ENCODE data around the gene PTPN14. TPM values are rescaled to one million over a fixed set of nuclear protein-coding genes. Genes with fewer than 3 reads are reported as not detected.
A peak's percentile ranks its signal among the peaks of the same experiment; 100 is the strongest.

Gene PTPN14
- total RNA-seq, 1 donor, result 104 TPM

DNA sequence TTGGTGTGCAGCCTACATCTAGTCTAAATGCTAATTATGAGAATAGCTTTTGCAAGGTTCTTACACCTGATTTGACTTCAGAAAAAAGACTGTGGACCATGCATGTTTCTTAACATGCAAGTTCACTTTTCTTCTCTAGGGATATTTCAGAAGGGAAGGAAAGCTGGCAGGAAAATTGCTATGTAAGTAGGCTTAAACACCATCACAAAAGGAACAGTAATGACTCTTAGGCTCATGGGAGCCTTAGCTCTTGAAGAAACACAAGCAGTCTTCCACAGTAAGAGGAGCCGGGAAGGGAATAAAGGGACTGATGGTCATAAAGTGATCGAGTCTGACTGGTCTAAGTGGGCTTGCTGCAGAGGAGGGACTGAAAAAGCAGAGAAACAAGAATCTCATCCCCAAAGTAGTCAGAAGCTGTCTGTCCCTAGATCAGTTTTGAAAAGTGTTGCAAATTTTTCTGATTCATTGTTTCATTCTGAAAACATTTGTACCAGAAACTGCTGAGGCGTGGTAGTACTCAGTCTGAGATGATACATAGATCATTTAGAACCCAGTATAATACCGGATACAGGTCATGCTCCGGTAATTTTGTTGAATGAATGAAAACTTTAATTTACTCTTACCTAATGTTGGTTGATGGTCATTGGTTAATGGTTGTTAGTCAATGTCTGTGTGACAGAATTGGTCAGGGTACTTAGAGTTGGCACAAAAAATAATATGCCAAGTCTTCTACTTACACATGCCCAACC lies 229.5 kb downstream of the PTPN14 start:
- no peak overlapping the region for H3K4me3 ChIP-seq (ENCODE audit: low read depth, low read length)
- no peak for DNase-seq (ENCODE audit: low read depth)

GRCh38 chr1:214319938-214320337 lies 231.5 kb downstream of the PTPN14 start:
- no peak overlapping the region for H3K4me3 ChIP-seq (ENCODE audit: low read depth, low read length)
- no peak for DNase-seq (ENCODE audit: low read depth)
- peak; percentile 17 for TF ChIP-seq CTCF (IDR thresholded peaks at IDR 0.05; ENCODE audit: insufficient read depth, low read depth, low read length)

More for the DNA sequence above, 229.5 kb downstream of the PTPN14 start:
- no peak for TF ChIP-seq CTCF (IDR thresholded peaks at IDR 0.05; ENCODE audit: insufficient read depth, low read depth, low read length)

GRCh38 chr1:214318956-214319736 lies 232.3 kb downstream of the PTPN14 start:
- H3K4me3 ChIP-seq (ENCODE audit: low read depth, low read length), result no peak overlapping the region
- no peak for TF ChIP-seq CTCF (IDR thresholded peaks at IDR 0.05; ENCODE audit: insufficient read depth, low read depth, low read length)
- DNase-seq (ENCODE audit: low read depth), result no peak

GRCh38 chr1:214318356-214318755 lies 233.0 kb downstream of the PTPN14 start:
- H3K4me3 ChIP-seq (ENCODE audit: low read depth, low read length), result no peak overlapping the region
- no peak for TF ChIP-seq CTCF (IDR thresholded peaks at IDR 0.05; ENCODE audit: insufficient read depth, low read depth, low read length)

GRCh38 chr1:214317734-214318133 lies 233.7 kb downstream of the PTPN14 start:
- no peak for DNase-seq (ENCODE audit: low read depth)
- H3K4me3 ChIP-seq (ENCODE audit: low read depth, low read length), result no peak overlapping the region
- peak; percentile 15 for TF ChIP-seq CTCF (IDR thresholded peaks at IDR 0.05; ENCODE audit: insufficient read depth, low read depth, low read length)

More at GRCh38 chr1:214318356-214318755, 233.0 kb downstream of the PTPN14 start:
- no peak for DNase-seq (ENCODE audit: low read depth)

GRCh38 chr1:214317300-214317699 lies 234.1 kb downstream of the PTPN14 start:
- DNase-seq (ENCODE audit: low read depth), result no peak
- no peak overlapping the region for H3K4me3 ChIP-seq (ENCODE audit: low read depth, low read length)
- TF ChIP-seq CTCF (IDR thresholded peaks at IDR 0.05; ENCODE audit: insufficient read depth, low read depth, low read length), result no peak
